NB4 (cell line): Measurements from ENCODE around the gene GPC3.

ENCODE experiments used
- CTCF ChIP-seq: IDR thresholded peaks from one replicate; pipeline ENCODE4 v1.5.1; 2012; ENCODE audit warnings: low read depth, low read length
- POLR2A ChIP-seq: IDR thresholded peaks from 2 replicates; pipeline ENCODE4 v1.6.1; 2011; ENCODE audit warnings: mild to moderate bottlenecking; ENCODE audit not compliant: insufficient read length; ENCODE audit errors: extremely low read depth

DNA sequence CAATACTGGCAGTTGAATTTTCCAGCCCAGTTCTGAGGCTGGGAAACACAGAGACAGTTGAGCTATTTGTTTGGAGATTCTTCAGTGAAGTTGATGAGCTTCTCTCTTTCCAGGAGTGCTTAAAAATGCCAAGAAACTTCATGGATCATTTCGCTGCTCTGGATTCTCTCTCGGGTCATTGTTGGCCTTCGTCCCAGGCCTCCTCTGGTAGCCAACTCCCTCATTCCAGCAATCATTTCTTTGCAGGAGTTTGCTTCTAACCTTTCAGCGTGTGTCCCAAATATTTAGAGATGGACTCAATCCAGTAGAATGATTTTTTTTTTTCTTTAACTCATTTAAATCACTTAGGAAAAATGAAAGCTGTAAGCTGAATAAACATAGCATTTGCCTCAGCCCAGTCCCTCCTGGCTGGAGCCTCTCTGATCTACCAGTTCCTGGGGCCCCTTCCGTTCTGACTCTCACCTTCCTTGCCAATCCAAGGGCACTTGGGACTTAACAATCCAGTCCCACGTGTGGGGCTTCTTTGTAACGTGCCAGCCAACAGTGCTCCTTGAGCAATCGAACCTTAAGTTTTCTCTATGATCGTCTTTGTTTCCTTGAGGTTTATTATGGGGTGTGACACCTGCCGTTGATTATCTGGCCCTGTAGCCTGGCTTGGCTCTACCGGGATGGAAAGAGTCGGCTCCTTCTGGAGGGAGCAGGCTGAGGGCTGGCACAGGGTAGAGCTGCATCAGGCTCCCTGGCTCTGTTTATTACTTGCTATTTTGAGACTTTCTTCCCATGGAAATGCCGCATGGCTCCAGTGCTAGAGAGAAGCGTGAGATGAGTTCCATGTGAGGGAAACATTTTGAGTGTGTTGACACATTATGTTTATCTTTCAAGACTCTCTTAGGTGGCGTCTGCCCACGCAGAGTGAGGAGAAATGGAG, 489.7 kb downstream of the GPC3 start:
- TF ChIP-seq POLR2A (no peak), CTCF (no peak)
